H9 (cell line): Measurements from ENCODE around the gene ZNF491. TPM values are rescaled to one million over a fixed set of nuclear protein-coding genes. Genes with fewer than 3 reads are reported as not detected.

ENCODE experiments used
- DNase-seq: peaks from one replicate; pipeline ENCODE4 v3.0.0-alpha.2; 2017
- H2AFZ ChIP-seq: one replicate; pipeline ENCODE4 v1.6.1; 2013; ENCODE audit warnings: mild to moderate bottlenecking, low read length, control low read depth, moderate library complexity
- H2AK5ac ChIP-seq: 2 replicates; pipeline ENCODE4 v1.6.1; 2013; ENCODE audit warnings: low read length, control low read depth, mixed read lengths; ENCODE audit not compliant: insufficient read length
- H2BK120ac ChIP-seq: one replicate; pipeline ENCODE4 v1.6.1; 2013; ENCODE audit warnings: low read depth, mild to moderate bottlenecking, low read length, control low read depth, inconsistent platforms; ENCODE audit not compliant: poor library complexity, severe bottlenecking
- H2BK12ac ChIP-seq: 2 replicates; pipeline ENCODE4 v1.6.1; 2013; ENCODE audit warnings: low read length, control low read depth, mixed read lengths, low read depth; ENCODE audit not compliant: insufficient read length
- H2BK15ac ChIP-seq: 2 replicates; pipeline ENCODE4 v1.6.1; 2013; ENCODE audit warnings: low read depth, low read length, control low read depth
- H2BK20ac ChIP-seq: one replicate; pipeline ENCODE4 v1.6.1; 2013; ENCODE audit warnings: low read depth, mild to moderate bottlenecking, low read length, control low read depth, inconsistent platforms; ENCODE audit not compliant: poor library complexity, severe bottlenecking
- H2BK5ac ChIP-seq: 2 replicates; pipeline ENCODE4 v1.6.1; 2013; ENCODE audit warnings: low read length, control low read depth, mixed read lengths; ENCODE audit not compliant: insufficient read length
- H3K14ac ChIP-seq: 2 replicates; pipeline ENCODE4 v1.6.1; 2013; ENCODE audit warnings: low read length, control low read depth; ENCODE audit not compliant: insufficient read depth
- H3K18ac ChIP-seq: 2 replicates; pipeline ENCODE4 v1.6.1; 2013; ENCODE audit warnings: low read depth, mild to moderate bottlenecking, mixed read lengths, low read length, control low read depth; ENCODE audit not compliant: insufficient read length
- H3K23ac ChIP-seq: 2 replicates; pipeline ENCODE4 v1.6.1; 2013; ENCODE audit warnings: low read length, control low read depth, mixed read lengths, low read depth; ENCODE audit not compliant: insufficient read length
- H3K23me2 ChIP-seq: 2 replicates; pipeline ENCODE4 v1.6.1; 2013; ENCODE audit warnings: low read depth, mild to moderate bottlenecking, mixed read lengths, low read length, control low read depth; ENCODE audit not compliant: insufficient read length, poor library complexity, severe bottlenecking
- H3K27ac ChIP-seq: 2 replicates; pipeline ENCODE4 v1.5.1; 2013; ENCODE audit warnings: low read length, control low read depth, mixed read lengths, low read depth; ENCODE audit not compliant: insufficient read length
- H3K27me3 ChIP-seq: 2 replicates; pipeline ENCODE4 v1.6.1; 2013; ENCODE audit warnings: low read length, control low read depth, inconsistent platforms; ENCODE audit not compliant: insufficient read depth
- H3K4ac ChIP-seq: 2 replicates; pipeline ENCODE4 v1.6.1; 2013; ENCODE audit warnings: low read depth, mild to moderate bottlenecking, control low read depth, inconsistent platforms, low read length, moderate library complexity
- H3K4me1 ChIP-seq: 2 replicates; pipeline ENCODE4 v1.6.1; 2013; ENCODE audit warnings: low read length, control low read depth, inconsistent platforms; ENCODE audit not compliant: insufficient read depth
- H3K4me2 ChIP-seq: 2 replicates; pipeline ENCODE4 v1.6.1; 2013; ENCODE audit warnings: low read length, control low read depth, mixed read lengths; ENCODE audit not compliant: insufficient read length, insufficient read depth
- H3K56ac ChIP-seq: 2 replicates; pipeline ENCODE4 v1.6.1; 2013; ENCODE audit warnings: low read depth, mild to moderate bottlenecking, mixed read lengths, low read length, control low read depth; ENCODE audit not compliant: insufficient read length
- H3K79me1 ChIP-seq: 2 replicates; pipeline ENCODE4 v1.6.1; 2013; ENCODE audit warnings: low read depth, mild to moderate bottlenecking, moderate library complexity, low read length, control low read depth, inconsistent platforms; ENCODE audit not compliant: insufficient read depth, poor library complexity, severe bottlenecking
- H3K79me2 ChIP-seq: 2 replicates; pipeline ENCODE4 v1.6.1; 2013; ENCODE audit warnings: low read length, control low read depth, inconsistent platforms; ENCODE audit not compliant: insufficient read depth
- H3K9ac ChIP-seq: 2 replicates; pipeline ENCODE4 v1.6.1; 2013; ENCODE audit warnings: low read length, control low read depth, mixed read lengths; ENCODE audit not compliant: insufficient read length; ENCODE audit errors: extremely low read depth
- H3K9me3 ChIP-seq: one replicate; pipeline ENCODE4 v1.6.1; 2013; ENCODE audit warnings: low read depth, low read length, inconsistent platforms; ENCODE audit not compliant: control insufficient read depth
- H3T11ph ChIP-seq: one replicate; pipeline ENCODE4 v1.6.1; 2013; ENCODE audit warnings: mild to moderate bottlenecking, low read length, control low read depth, inconsistent platforms
- H4K20me1 ChIP-seq: one replicate; pipeline ENCODE4 v1.6.1; 2013; ENCODE audit not compliant: control insufficient read depth, insufficient read length, insufficient read depth
- H4K5ac ChIP-seq: 2 replicates; pipeline ENCODE4 v1.6.1; 2013; ENCODE audit warnings: low read depth, mild to moderate bottlenecking, mixed read lengths, low read length, control low read depth; ENCODE audit not compliant: insufficient read length
- H4K8ac ChIP-seq: replicated peaks from 2 replicates; pipeline ENCODE4 v1.6.1; 2013; ENCODE audit warnings: low read length, control low read depth, mixed read lengths, low read depth; ENCODE audit not compliant: insufficient read length
- H4K91ac ChIP-seq: 2 replicates; pipeline ENCODE4 v1.6.1; 2013; ENCODE audit warnings: low read depth, mild to moderate bottlenecking, moderate library complexity, mixed read lengths, low read length, control low read depth; ENCODE audit not compliant: insufficient read length
- H3K27ac Mint-ChIP-seq, 3 experiments: 2 replicates in 2 of 3; 3 replicates in 1 of 3; pipeline ENCODE4 v1.8.0; 2020 to 2021; ENCODE audit warnings: mixed read lengths in 3 of 3, mild to moderate bottlenecking in 1 of 3, moderate library complexity in 1 of 3
- H3K27me3 Mint-ChIP-seq: 2 replicates; pipeline ENCODE4 v1.8.0; 2021; ENCODE audit warnings: low read depth, mild to moderate bottlenecking, moderate library complexity, mixed read lengths
- H3K36me3 Mint-ChIP-seq, 3 experiments: 2 replicates in 2 of 3; 3 replicates in 1 of 3; pipeline ENCODE4 v1.8.0; 2020 to 2021; ENCODE audit warnings: low read depth in 3 of 3, mixed read lengths in 3 of 3; ENCODE audit not compliant: insufficient read depth in 1 of 3
- H3K4me1 Mint-ChIP-seq, 2 experiments: 2 replicates each; pipeline ENCODE4 v1.8.0; 2020; ENCODE audit warnings: mixed read lengths in 2 of 2
- H3K4me3 Mint-ChIP-seq, 2 experiments: 2 replicates in 1 of 2; 3 replicates in 1 of 2; pipeline ENCODE4 v1.8.0; 2020 to 2021; ENCODE audit warnings: mild to moderate bottlenecking in 2 of 2, mixed read lengths in 2 of 2, moderate library complexity in 1 of 2
- H3K9me3 Mint-ChIP-seq, 2 experiments: 2 replicates in 1 of 2; 3 replicates in 1 of 2; pipeline ENCODE4 v1.8.0; 2020; ENCODE audit warnings: mild to moderate bottlenecking in 2 of 2, mixed read lengths in 2 of 2, moderate library complexity in 1 of 2
- WGBS: extraction: QIAGEN DNeasy Blood & Tissue Kit; methylation state at CpG from one replicate; pipeline ENCODE4 v1.1.7; 2013; ENCODE audit warnings: missing lambda C conversion rate, low lambda C conversion rate, mixed read lengths; ENCODE audit not compliant: insufficient read length; ENCODE audit errors: extremely low coverage; 5-methylcytosine and 5-hydroxymethylcytosine counted together
- total RNA-seq: library from RNA; stranded (reverse); gene quantifications from 2 replicates; pipeline ENCODE4 v1.2.1, GENCODE V29; 2021
- TF ChIP-seq, protein P1 (sequence below): fragments of 200-600 bp; sonication (generic); conservative IDR thresholded peaks from 3 replicates; pipeline ENCODE4 v1.8.0; 2021; ENCODE audit warnings: antibody characterized with exemption, mild to moderate bottlenecking

ZNF491 gene
- total RNA-seq, 1 experiment from 2014 or later: 0.77 TPM

DNA sequence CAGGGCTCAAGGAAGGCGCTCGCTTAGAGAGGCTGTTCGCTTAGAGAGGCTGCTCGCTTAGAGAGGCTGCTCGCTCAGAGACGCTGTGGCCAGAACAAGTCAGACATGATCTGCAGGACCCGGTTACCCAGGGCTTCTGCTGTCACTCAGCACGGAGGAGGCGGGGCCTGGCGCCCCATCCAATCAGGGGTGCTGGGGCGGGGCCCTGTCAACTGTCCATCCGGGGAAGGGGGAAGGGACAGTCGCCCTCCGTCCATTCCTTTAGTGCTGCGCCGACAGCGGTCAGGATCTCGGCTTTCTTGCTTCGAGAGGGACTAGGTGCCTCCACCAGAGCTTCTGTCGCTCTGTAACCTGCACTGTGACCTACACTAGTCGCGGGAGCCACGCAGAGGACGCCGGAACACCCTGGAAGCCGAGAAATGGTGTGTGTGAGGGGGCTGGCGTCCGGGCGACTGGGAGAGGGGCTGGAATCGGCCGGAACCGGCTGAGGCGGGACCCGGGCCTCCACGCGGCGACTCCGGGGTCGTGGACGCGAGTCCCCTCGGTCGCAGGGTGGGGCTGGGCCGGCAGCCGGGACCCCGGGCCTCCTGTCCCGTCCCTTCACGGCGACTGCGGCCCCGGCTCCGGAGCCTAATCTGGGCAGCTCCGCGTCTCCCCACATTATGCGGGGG is 15.8 kb downstream of the ZNF491 start, which contains the start of gene ZNF440:
TSS of gene ZNF440 (plus strand) at position 245 of the 671 bp plus-strand sequence. CDS start at position 420, 175 bp downstream.
- Histone ChIP-seq H3K27ac (no peak within 1 kb of the TSS), H3K18ac (no peak within 1 kb of the TSS), H3K4ac (no peak within 1 kb of the TSS), H2BK12ac (no peak within 1 kb of the TSS), H3K23ac (no peak within 1 kb of the TSS), H3K79me2 (no peaks in the 10 kb centered on the region), H3K23me2 (peaks cover 4% of the 10 kb centered on the region), H2BK5ac (no peak within 1 kb of the TSS), H3K14ac (no peak within 1 kb of the TSS), H2BK120ac (no peak within 1 kb of the TSS), H4K5ac (no peak within 1 kb of the TSS), H3K56ac (no peak within 1 kb of the TSS), H4K91ac (no peak within 1 kb of the TSS), H3K79me1 (no peaks in the 10 kb centered on the region), H3K9ac (peak within 1 kb of the TSS; percentile 68), H4K8ac (no peak within 1 kb of the TSS), H2AK5ac (no peak within 1 kb of the TSS), H3K9me3 (no peaks in the 10 kb centered on the region), H3K4me2 (peak within 1 kb of the TSS; percentile 46), H2BK20ac (no peak within 1 kb of the TSS), H4K20me1 (no peaks in the 10 kb centered on the region), H2AFZ (no peak within 1 kb of the TSS), H3K4me1 (no peaks in the 10 kb centered on the region), H3K27me3 (peaks cover 8% of the 10 kb centered on the region; the same call in 1 of the 2 replicates), H2BK15ac (no peak within 1 kb of the TSS), H3T11ph (no peak within 1 kb of the TSS)
- TF ChIP-seq, protein P1, sequence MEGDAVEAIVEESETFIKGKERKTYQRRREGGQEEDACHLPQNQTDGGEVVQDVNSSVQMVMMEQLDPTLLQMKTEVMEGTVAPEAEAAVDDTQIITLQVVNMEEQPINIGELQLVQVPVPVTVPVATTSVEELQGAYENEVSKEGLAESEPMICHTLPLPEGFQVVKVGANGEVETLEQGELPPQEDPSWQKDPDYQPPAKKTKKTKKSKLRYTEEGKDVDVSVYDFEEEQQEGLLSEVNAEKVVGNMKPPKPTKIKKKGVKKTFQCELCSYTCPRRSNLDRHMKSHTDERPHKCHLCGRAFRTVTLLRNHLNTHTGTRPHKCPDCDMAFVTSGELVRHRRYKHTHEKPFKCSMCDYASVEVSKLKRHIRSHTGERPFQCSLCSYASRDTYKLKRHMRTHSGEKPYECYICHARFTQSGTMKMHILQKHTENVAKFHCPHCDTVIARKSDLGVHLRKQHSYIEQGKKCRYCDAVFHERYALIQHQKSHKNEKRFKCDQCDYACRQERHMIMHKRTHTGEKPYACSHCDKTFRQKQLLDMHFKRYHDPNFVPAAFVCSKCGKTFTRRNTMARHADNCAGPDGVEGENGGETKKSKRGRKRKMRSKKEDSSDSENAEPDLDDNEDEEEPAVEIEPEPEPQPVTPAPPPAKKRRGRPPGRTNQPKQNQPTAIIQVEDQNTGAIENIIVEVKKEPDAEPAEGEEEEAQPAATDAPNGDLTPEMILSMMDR: no peak
- Mint-ChIP-seq H3K27me3 (peaks cover 75% of the 10 kb centered on the region), H3K27ac (no peak within 1 kb of the TSS; a peak in 1 of 7 replicates), H3K36me3 (peaks cover 0 to 9% (median 4%) of the 10 kb centered on the region in 3 experiments; a peak in 3 of 7 replicates), H3K4me3 (peak within 1 kb of the TSS; percentile 82 to 94), H3K4me1 (peaks cover 5 to 9% of the 10 kb centered on the region in 2 experiments), H3K9me3 (peaks cover 4% of the 10 kb centered on the region in 2 experiments; a peak in 3 of 5 replicates)
- peak; percentile 98 for DNase-seq
- WGBS: no CpG with 5 or more reads among the region's 55 CpGs
